Parathyroid adenoma (tissue), 2 donors: ENCODE measurements around the gene USP36.
A peak's percentile ranks its signal among the peaks of the same experiment; 100 is the strongest.

Experiments
- H2AFZ ChIP-seq: fragments of 300-600 bp; sonication (generic); one replicate; pipeline ENCODE4 v1.7.0; 2017; ENCODE audit warnings: antibody characterized with exemption, mild to moderate bottlenecking
- H3K27ac ChIP-seq: fragments of 300-600 bp; sonication (generic); one replicate; pipeline ENCODE4 v1.7.0; 2017
- H3K27me3 ChIP-seq: fragments of 300-600 bp; sonication (generic); one replicate; pipeline ENCODE4 v1.7.0; 2017; ENCODE audit warnings: low read length; ENCODE audit not compliant: control insufficient read depth, insufficient read depth
- H3K36me3 ChIP-seq: fragments of 300-600 bp; sonication (generic); one replicate; pipeline ENCODE4 v1.7.0; 2017; ENCODE audit warnings: low read length; ENCODE audit not compliant: control insufficient read depth, insufficient read depth
- H3K4me1 ChIP-seq: fragments of 300-600 bp; sonication (generic); one replicate; pipeline ENCODE4 v1.7.0; 2017; ENCODE audit warnings: control low read depth
- H3K4me2 ChIP-seq: fragments of 300-600 bp; sonication (generic); one replicate; pipeline ENCODE4 v1.7.0; 2017; ENCODE audit warnings: low read length
- H3K4me3 ChIP-seq: fragments of 300-600 bp; sonication (generic); one replicate; pipeline ENCODE4 v1.7.0; 2017; ENCODE audit warnings: low read depth, low read length
- H3K79me2 ChIP-seq: fragments of 300-600 bp; sonication (generic); one replicate; pipeline ENCODE4 v1.7.0; 2017; ENCODE audit warnings: control low read depth
- H3K9ac ChIP-seq: fragments of 300-600 bp; sonication (generic); one replicate; pipeline ENCODE4 v1.7.0; 2017; ENCODE audit warnings: mild to moderate bottlenecking
- H3K9me3 ChIP-seq: fragments of 300-600 bp; sonication (generic); one replicate; pipeline ENCODE4 v1.7.0; 2017; ENCODE audit warnings: low read length; ENCODE audit not compliant: control insufficient read depth
- CTCF ChIP-seq: fragments of 300-600 bp; sonication (generic); IDR thresholded peaks from one replicate; pipeline ENCODE4 v1.7.0; 2017; ENCODE audit warnings: antibody characterized with exemption, mild to moderate bottlenecking
- donor health status: primary hyperparathyroidism.

The USP36 gene

GRCh38 chr17:78883089-78883532, 42.5 kb upstream of the USP36 start:
- Histone ChIP-seq H3K9me3 (no peaks in the 10 kb centered on the region), H3K4me2 (peak overlapping the region; percentile 21), H2AFZ (peak overlapping the region; percentile 73), H3K27ac (peak overlapping the region; percentile 53), H3K36me3 (no peaks in the 10 kb centered on the region), H3K79me2 (no peaks in the 10 kb centered on the region), H3K27me3 (no peaks in the 10 kb centered on the region), H3K4me1 (peaks cover 24% of the 10 kb centered on the region), H3K4me3 (no peak overlapping the region), H3K9ac (no peak overlapping the region)
- TF ChIP-seq CTCF: no peak

- Histone ChIP-seq H3K4me2 (no peak overlapping the region), H3K9me3 (no peaks in the 10 kb centered on the region), H3K4me3 (no peak overlapping the region), H3K4me1 (peaks cover 24% of the 10 kb centered on the region), H3K36me3 (no peaks in the 10 kb centered on the region), H3K9ac (no peak overlapping the region), H3K27ac (peak overlapping the region; percentile 53), H2AFZ (peak overlapping the region; percentile 73), H3K27me3 (no peaks in the 10 kb centered on the region), H3K79me2 (no peaks in the 10 kb centered on the region)
- no peak for TF ChIP-seq CTCF
These were observed 42.0 kb upstream of the USP36 start for GRCh38 chr17:78882540-78883088.

GRCh38 chr17:78879635-78880186, 39.1 kb upstream of the USP36 start:
- Histone ChIP-seq H3K9ac (no peak overlapping the region), H3K4me2 (peak overlapping the region; percentile 47), H3K79me2 (no peaks in the 10 kb centered on the region), H3K36me3 (no peaks in the 10 kb centered on the region), H3K4me3 (peak overlapping the region; percentile 12), H3K4me1 (peaks cover 24% of the 10 kb centered on the region), H3K9me3 (no peaks in the 10 kb centered on the region), H3K27ac (peak overlapping the region; percentile 46), H2AFZ (peak overlapping the region; percentile 57), H3K27me3 (no peaks in the 10 kb centered on the region)
- TF ChIP-seq CTCF: no peak

GRCh38 chr17:78878871-78879527, 38.4 kb upstream of the USP36 start:
- H2AFZ ChIP-seq: no peak overlapping the region
- peaks cover 28% of the 10 kb centered on the region for H3K4me1 ChIP-seq
- H3K9ac ChIP-seq: no peak overlapping the region
- H3K27ac ChIP-seq: peak overlapping the region; percentile 46
- no peaks in the 10 kb centered on the region for H3K79me2 ChIP-seq
- no peaks in the 10 kb centered on the region for H3K9me3 ChIP-seq
- H3K4me2 ChIP-seq: peak overlapping the region; percentile 47
- no peaks in the 10 kb centered on the region for H3K36me3 ChIP-seq
- H3K4me3 ChIP-seq: peak overlapping the region; percentile 12
- H3K27me3 ChIP-seq: no peaks in the 10 kb centered on the region
- TF ChIP-seq CTCF: no peak
